GM21576 (cell line): ENCODE results near the gene SUSD2.
"Not testable (repeated sequence)": the region's sequence is repeated elsewhere in the genome, so short reads cannot be mapped to it uniquely, and the experiment has no call there.

Experiments
- ATAC-seq: cut with Tn5 transposase; IDR thresholded peaks from one replicate; pipeline ENCODE4 v1.9.1; 2021; ENCODE audit warnings: mild to moderate bottlenecking, moderate library complexity; ENCODE audit not compliant: unreplicated experiment

SUSD2 gene

DNA sequence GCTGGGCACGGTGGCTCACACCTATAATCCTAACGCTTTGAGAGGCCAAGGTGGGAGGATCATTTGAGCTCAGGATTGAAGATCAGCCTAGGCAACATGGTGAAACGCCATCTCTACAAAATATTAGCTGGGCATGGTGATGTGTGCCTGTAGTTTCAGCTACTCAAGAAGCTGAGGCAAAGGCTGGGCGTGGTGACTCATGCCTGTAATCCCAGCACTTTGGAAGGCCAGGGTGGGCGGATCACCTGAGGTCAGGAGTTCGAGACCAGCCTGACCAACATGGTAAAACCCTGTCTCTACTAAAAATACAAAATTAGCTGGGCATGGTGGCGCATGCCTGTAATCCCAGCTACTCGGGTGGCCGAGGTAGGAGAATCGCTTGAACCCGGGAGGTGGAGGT lies 29.1 kb downstream of the SUSD2 start:
- ATAC-seq: not testable (repeated sequence)

- ATAC-seq: not testable (repeated sequence)
Measured at GRCh38 chr22:24211716-24212115, 30.4 kb downstream of the SUSD2 start.

DNA sequence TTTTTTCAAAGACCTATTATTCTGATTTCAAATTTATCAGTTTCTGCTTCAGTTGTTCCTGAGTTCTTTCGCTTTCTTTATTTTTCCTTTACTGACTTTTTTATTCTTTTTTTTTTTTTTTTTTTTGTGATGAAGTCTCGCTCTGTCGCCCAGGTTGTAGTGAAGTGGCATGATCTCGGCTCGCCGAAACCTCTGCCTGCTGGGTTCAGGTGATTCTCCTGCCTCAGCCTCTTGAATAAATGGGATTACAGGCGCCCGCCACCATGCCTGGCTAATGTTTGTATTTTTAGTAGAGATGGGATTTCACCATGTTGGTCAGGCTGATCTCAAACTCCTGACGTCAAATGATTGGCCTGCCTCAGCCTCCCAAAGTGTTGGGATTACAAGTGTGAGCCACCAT lies 31.8 kb downstream of the SUSD2 start:
- ATAC-seq: not testable (repeated sequence)

GRCh38 chr22:24214467-24215285 lies 33.4 kb downstream of the SUSD2 start:
- ATAC-seq: no peak

GRCh38 chr22:24216541-24217209 lies 35.4 kb downstream of the SUSD2 start:
- no peak for ATAC-seq

- no peak for ATAC-seq
Measured at GRCh38 chr22:24217384-24217783, 36.1 kb downstream of the SUSD2 start.

GRCh38 chr22:24219750-24220149 lies 38.5 kb downstream of the SUSD2 start:
- ATAC-seq: no peak

DNA sequence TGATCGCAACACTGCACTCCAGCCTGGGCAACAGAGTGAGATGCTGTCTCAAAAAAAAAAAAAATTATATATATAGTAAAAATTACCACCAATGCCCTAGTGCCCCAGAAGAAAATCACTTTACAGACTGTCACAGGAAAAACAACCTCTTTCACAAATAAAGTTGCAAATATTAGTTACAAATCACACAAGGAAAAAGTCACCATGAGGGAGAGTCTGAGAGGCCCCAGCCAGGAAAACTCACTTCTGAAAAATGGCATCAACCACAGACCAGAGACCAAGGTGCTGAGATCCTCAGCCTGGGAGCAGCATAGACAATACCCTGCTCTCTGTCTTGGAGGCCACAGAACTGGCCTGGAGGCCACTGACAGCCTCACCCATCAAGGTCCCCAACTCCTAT lies 43.2 kb downstream of the SUSD2 start:
- ATAC-seq: no peak

- no peak for ATAC-seq
Measured at GRCh38 chr22:24225044-24225601, 43.8 kb downstream of the SUSD2 start.

- ATAC-seq: no peak
Measured at GRCh38 chr22:24225951-24226350, 44.7 kb downstream of the SUSD2 start.

- no peak for ATAC-seq
Measured at GRCh38 chr22:24230911-24231656, 49.8 kb downstream of the SUSD2 start.

DNA sequence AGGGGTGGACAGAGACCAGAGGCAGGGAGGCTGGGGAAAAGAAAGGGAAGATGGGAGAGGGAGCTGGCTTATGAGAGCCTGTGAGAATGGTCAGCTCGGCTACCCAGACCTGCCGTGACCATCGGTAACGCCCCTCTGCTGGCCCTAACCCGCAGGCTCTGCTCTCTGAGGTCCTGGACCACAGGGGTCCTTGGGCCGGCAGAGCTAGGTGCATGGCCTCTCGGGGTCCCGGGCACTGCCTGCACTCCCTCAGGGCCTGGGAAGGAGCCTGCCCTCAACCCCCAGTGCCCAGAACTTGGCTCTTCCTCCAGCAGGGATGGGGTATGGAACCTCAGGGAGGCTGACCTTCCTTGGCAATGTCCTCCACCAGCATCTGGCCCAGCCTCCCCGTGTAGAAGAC lies 50.4 kb downstream of the SUSD2 start:
- no peak for ATAC-seq

GRCh38 chr22:24232124-24232523 lies 50.8 kb downstream of the SUSD2 start:
- ATAC-seq: no peak

- no peak for ATAC-seq
Measured at GRCh38 chr22:24232725-24233124, 51.4 kb downstream of the SUSD2 start.

DNA sequence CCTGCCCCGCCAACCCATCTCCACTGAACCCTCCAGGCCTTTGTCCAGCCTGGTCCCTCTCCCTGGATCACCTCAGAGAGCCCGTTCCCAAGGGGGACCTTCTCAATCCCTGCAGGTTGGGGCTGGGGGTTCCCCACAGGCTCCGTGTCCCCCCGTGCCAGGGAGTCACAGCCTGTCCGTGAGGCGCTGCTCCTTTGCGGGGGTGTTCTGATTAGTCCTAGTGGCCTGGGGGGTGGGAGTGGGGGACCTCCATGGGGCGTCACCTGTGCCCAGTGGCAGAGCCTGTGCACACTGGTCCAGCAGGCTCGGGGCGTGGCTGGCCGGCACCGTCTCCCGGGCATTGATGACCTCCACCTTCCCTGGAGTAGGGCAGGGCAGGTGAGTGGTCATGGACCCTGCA lies 51.9 kb downstream of the SUSD2 start:
- ATAC-seq: no peak

- ATAC-seq: no peak
Measured at GRCh38 chr22:24233816-24234215, 52.5 kb downstream of the SUSD2 start.

GRCh38 chr22:24235315-24235714 lies 54.0 kb downstream of the SUSD2 start:
- ATAC-seq: no peak

DNA sequence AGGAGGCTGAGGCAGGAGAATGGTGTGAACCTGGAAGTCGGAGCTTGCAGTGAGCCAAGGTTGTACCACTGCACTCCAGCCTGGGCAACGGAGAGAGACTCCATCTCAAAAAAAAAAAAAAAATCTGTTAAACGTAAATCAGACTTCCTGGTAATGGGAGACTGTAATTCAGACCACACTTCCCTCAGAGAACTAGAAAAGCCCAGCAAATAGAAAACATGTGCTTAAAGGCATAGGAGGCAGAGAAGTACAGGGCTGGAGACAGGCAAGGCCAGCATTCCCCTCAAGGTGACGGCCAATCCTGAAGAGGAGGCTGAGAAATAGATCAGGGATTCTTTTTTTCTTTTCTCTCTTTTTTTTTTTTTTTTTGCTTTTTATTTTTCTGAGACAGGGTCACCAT lies 55.4 kb downstream of the SUSD2 start:
- no peak for ATAC-seq

DNA sequence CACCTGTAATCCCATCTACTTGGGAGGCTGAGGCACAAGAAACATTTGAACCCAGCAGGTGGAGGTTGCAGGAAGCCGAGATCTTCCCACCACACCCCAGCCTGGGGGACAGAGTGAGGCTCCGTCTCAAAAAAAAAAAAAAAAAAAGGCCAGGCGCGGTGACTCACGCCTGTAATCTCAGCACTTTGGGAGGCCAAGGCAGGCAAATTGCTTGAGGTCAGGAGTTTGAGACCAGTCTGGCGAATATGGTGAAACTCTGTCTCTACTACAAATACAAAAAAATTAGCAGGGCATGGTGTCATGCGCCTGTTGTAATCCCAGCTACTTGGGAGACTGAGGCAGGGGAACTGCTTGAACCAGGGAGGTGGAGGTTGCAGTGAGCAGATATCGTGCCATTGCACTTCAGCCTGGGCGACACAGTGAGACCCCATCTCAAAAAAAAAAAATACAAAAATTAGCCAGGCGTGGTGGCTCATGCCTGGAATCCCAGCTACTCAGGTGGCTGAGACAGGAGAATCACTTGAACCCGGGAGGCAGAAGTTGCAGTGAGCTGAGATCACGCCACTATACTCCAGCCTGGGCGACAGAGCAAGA lies 56.9 kb downstream of the SUSD2 start:
- ATAC-seq: not testable (repeated sequence)
